ENCODE results near the gene TRPM2.

GRCh38 chr21:44467859-44468195, 114.4 kb downstream of the TRPM2 start:
- TF ChIP-seq, protein P1, sequence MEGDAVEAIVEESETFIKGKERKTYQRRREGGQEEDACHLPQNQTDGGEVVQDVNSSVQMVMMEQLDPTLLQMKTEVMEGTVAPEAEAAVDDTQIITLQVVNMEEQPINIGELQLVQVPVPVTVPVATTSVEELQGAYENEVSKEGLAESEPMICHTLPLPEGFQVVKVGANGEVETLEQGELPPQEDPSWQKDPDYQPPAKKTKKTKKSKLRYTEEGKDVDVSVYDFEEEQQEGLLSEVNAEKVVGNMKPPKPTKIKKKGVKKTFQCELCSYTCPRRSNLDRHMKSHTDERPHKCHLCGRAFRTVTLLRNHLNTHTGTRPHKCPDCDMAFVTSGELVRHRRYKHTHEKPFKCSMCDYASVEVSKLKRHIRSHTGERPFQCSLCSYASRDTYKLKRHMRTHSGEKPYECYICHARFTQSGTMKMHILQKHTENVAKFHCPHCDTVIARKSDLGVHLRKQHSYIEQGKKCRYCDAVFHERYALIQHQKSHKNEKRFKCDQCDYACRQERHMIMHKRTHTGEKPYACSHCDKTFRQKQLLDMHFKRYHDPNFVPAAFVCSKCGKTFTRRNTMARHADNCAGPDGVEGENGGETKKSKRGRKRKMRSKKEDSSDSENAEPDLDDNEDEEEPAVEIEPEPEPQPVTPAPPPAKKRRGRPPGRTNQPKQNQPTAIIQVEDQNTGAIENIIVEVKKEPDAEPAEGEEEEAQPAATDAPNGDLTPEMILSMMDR (IDR thresholded peaks at IDR 0.05) = no peak
- no peak for TF ChIP-seq POLR2A (IDR thresholded peaks at IDR 0.05)

All from esophagus squamous epithelium (tissue), 4 donors.